ENCODE results near the gene RAN. TPM values are rescaled to one million over a fixed set of nuclear protein-coding genes. Genes with fewer than 3 reads are reported as not detected.

RAN gene
- total and polyA plus RNA-seq, 9 of the 15 experiments (the other 6 are each of a cell fraction or from before 2014, with no cell fraction given) = 1,687 to 3,820 (median 2,300) TPM

DNA sequence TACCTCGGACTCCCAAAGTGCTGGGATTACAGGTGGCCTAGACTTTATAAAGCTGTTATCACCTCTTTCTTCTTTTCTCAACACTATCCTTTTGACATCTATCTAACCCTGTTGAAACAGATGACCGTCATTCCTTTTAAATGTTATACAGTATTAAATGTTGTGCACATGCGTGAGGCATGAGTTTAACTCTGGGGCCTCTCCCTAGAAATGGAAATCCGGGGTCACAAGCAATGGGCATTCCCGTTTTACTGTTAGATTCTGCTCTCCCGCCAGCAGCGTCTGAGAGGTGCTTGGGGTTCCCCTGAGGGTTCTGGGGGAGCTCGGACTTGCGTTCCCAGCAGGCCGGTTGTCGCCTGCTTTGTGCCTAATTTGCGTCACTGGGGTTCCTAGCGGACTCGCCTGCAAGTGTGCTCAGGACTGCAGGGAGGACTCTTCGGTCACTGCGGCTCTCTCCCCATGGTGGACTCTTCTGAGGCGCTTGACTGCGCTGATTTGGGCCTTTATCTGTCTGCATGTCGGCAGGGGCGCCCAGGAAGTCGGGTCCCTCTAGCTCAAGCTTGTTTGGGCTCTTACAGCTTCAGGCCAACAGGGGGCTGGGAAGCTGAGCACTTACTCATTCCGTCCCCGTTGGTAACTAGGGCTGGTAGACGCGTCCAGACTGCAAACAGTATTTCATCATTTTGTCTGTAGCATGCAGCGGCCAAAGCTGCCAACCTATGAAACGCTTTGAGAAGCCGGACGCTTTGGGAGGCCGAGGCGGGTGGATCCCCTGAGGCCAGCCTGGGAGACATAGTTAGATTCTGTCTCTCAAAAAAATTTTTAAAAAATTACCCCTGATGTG lies 1.2 kb upstream of the RAN start (continued):
- TF ChIP-seq, protein P1, sequence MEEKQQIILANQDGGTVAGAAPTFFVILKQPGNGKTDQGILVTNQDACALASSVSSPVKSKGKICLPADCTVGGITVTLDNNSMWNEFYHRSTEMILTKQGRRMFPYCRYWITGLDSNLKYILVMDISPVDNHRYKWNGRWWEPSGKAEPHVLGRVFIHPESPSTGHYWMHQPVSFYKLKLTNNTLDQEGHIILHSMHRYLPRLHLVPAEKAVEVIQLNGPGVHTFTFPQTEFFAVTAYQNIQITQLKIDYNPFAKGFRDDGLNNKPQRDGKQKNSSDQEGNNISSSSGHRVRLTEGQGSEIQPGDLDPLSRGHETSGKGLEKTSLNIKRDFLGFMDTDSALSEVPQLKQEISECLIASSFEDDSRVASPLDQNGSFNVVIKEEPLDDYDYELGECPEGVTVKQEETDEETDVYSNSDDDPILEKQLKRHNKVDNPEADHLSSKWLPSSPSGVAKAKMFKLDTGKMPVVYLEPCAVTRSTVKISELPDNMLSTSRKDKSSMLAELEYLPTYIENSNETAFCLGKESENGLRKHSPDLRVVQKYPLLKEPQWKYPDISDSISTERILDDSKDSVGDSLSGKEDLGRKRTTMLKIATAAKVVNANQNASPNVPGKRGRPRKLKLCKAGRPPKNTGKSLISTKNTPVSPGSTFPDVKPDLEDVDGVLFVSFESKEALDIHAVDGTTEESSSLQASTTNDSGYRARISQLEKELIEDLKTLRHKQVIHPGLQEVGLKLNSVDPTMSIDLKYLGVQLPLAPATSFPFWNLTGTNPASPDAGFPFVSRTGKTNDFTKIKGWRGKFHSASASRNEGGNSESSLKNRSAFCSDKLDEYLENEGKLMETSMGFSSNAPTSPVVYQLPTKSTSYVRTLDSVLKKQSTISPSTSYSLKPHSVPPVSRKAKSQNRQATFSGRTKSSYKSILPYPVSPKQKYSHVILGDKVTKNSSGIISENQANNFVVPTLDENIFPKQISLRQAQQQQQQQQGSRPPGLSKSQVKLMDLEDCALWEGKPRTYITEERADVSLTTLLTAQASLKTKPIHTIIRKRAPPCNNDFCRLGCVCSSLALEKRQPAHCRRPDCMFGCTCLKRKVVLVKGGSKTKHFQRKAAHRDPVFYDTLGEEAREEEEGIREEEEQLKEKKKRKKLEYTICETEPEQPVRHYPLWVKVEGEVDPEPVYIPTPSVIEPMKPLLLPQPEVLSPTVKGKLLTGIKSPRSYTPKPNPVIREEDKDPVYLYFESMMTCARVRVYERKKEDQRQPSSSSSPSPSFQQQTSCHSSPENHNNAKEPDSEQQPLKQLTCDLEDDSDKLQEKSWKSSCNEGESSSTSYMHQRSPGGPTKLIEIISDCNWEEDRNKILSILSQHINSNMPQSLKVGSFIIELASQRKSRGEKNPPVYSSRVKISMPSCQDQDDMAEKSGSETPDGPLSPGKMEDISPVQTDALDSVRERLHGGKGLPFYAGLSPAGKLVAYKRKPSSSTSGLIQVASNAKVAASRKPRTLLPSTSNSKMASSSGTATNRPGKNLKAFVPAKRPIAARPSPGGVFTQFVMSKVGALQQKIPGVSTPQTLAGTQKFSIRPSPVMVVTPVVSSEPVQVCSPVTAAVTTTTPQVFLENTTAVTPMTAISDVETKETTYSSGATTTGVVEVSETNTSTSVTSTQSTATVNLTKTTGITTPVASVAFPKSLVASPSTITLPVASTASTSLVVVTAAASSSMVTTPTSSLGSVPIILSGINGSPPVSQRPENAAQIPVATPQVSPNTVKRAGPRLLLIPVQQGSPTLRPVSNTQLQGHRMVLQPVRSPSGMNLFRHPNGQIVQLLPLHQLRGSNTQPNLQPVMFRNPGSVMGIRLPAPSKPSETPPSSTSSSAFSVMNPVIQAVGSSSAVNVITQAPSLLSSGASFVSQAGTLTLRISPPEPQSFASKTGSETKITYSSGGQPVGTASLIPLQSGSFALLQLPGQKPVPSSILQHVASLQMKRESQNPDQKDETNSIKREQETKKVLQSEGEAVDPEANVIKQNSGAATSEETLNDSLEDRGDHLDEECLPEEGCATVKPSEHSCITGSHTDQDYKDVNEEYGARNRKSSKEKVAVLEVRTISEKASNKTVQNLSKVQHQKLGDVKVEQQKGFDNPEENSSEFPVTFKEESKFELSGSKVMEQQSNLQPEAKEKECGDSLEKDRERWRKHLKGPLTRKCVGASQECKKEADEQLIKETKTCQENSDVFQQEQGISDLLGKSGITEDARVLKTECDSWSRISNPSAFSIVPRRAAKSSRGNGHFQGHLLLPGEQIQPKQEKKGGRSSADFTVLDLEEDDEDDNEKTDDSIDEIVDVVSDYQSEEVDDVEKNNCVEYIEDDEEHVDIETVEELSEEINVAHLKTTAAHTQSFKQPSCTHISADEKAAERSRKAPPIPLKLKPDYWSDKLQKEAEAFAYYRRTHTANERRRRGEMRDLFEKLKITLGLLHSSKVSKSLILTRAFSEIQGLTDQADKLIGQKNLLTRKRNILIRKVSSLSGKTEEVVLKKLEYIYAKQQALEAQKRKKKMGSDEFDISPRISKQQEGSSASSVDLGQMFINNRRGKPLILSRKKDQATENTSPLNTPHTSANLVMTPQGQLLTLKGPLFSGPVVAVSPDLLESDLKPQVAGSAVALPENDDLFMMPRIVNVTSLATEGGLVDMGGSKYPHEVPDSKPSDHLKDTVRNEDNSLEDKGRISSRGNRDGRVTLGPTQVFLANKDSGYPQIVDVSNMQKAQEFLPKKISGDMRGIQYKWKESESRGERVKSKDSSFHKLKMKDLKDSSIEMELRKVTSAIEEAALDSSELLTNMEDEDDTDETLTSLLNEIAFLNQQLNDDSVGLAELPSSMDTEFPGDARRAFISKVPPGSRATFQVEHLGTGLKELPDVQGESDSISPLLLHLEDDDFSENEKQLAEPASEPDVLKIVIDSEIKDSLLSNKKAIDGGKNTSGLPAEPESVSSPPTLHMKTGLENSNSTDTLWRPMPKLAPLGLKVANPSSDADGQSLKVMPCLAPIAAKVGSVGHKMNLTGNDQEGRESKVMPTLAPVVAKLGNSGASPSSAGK (IDR thresholded peaks at IDR 0.05) = peak; percentile 69
- TF ChIP-seq CBX3 (IDR thresholded peaks at IDR 0.05; ENCODE audit: borderline replicate concordance in 1 of 2, low read length in 2 of 2) (peak in 1 of 2 experiments; percentile 46; a peak in 1 of 3 replicates), SNRNP70 (optimal IDR thresholded peaks at IDR 0.05; ENCODE audit: low read depth, low read length) (no peak), POLR3G (IDR thresholded peaks at IDR 0.05; ENCODE audit: extremely low read depth, insufficient read length, insufficient replicate concordance) (no peak), SRSF9 (IDR thresholded peaks at IDR 0.05; ENCODE audit: borderline replicate concordance, low read depth, low read length) (no peak), IFI16 (CRISPR knock-in tag; IDR thresholded peaks at IDR 0.05) (no peak), KDM5B (IDR thresholded peaks at IDR 0.05; ENCODE audit: insufficient replicate concordance, low read depth, low read length) (peak; percentile 23)
- TF ChIP-seq, protein P2, sequence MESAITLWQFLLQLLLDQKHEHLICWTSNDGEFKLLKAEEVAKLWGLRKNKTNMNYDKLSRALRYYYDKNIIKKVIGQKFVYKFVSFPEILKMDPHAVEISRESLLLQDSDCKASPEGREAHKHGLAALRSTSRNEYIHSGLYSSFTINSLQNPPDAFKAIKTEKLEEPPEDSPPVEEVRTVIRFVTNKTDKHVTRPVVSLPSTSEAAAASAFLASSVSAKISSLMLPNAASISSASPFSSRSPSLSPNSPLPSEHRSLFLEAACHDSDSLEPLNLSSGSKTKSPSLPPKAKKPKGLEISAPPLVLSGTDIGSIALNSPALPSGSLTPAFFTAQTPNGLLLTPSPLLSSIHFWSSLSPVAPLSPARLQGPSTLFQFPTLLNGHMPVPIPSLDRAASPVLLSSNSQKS (CRISPR knock-in tag; IDR thresholded peaks at IDR 0.05) = no peak
- TF ChIP-seq, protein P3, sequence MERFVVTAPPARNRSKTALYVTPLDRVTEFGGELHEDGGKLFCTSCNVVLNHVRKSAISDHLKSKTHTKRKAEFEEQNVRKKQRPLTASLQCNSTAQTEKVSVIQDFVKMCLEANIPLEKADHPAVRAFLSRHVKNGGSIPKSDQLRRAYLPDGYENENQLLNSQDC (CRISPR knock-in tag; IDR thresholded peaks at IDR 0.05) = no peak
- TF ChIP-seq, protein P4, sequence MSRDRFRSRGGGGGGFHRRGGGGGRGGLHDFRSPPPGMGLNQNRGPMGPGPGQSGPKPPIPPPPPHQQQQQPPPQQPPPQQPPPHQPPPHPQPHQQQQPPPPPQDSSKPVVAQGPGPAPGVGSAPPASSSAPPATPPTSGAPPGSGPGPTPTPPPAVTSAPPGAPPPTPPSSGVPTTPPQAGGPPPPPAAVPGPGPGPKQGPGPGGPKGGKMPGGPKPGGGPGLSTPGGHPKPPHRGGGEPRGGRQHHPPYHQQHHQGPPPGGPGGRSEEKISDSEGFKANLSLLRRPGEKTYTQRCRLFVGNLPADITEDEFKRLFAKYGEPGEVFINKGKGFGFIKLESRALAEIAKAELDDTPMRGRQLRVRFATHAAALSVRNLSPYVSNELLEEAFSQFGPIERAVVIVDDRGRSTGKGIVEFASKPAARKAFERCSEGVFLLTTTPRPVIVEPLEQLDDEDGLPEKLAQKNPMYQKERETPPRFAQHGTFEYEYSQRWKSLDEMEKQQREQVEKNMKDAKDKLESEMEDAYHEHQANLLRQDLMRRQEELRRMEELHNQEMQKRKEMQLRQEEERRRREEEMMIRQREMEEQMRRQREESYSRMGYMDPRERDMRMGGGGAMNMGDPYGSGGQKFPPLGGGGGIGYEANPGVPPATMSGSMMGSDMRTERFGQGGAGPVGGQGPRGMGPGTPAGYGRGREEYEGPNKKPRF (IDR thresholded peaks at IDR 0.05; ENCODE audit: low read depth, low read length) = no peak

Data from K562 (cell line).